ENCODE measurements around the gene DENND1B. TPM values are rescaled to one million over a fixed set of nuclear protein-coding genes. Genes with fewer than 3 reads are reported as not detected.

Gene DENND1B
- total RNA-seq = 7.1 TPM
- long read RNA-seq, partial matches to known transcripts = 2 of 7 reads
- long read RNA-seq, other reads (novel, unspliced or antisense) = 4 of 7 reads

GRCh38 chr1:197775282-197776262 is at the start of gene DENND1B:
TSS of gene DENND1B (minus strand) at chr1:197775480. CDS start at chr1:197775155, 325 bp downstream.
- peak; percentile 93 for DNase-seq (ENCODE audit: low spot score)

- DNase-seq (ENCODE audit: low spot score) = no peak
Measured at GRCh38 chr1:197814306-197814705, 39.0 kb upstream of the DENND1B start.

GRCh38 chr1:197813741-197814140 is 38.5 kb upstream of the DENND1B start:
- DNase-seq (ENCODE audit: low spot score) = no peak

- DNase-seq (ENCODE audit: low spot score) = no peak
Measured at GRCh38 chr1:197811769-197812168, 36.5 kb upstream of the DENND1B start.

GRCh38 chr1:197810812-197811211 is 35.5 kb upstream of the DENND1B start:
- no peak for DNase-seq (ENCODE audit: low spot score)

GRCh38 chr1:197808880-197809279 is 33.6 kb upstream of the DENND1B start:
- no peak for DNase-seq (ENCODE audit: low spot score)

GRCh38 chr1:197807739-197808453 is 32.6 kb upstream of the DENND1B start:
- DNase-seq (ENCODE audit: low spot score) = no peak

- no peak for DNase-seq (ENCODE audit: low spot score)
Measured at GRCh38 chr1:197807216-197807615, 31.9 kb upstream of the DENND1B start.

GRCh38 chr1:197806718-197807117 is 31.4 kb upstream of the DENND1B start:
- no peak for DNase-seq (ENCODE audit: low spot score)

- DNase-seq (ENCODE audit: low spot score) = no peak
Measured at GRCh38 chr1:197801684-197802083, 26.4 kb upstream of the DENND1B start.

- DNase-seq (ENCODE audit: low spot score) = no peak
Measured at GRCh38 chr1:197801111-197801482, 25.8 kb upstream of the DENND1B start.

GRCh38 chr1:197800379-197801110 is 25.3 kb upstream of the DENND1B start:
- DNase-seq (ENCODE audit: low spot score) = no peak

- DNase-seq (ENCODE audit: low spot score) = no peak
Measured at GRCh38 chr1:197799271-197799670, 24.0 kb upstream of the DENND1B start.

GRCh38 chr1:197798492-197798891 is 23.2 kb upstream of the DENND1B start:
- DNase-seq (ENCODE audit: low spot score) = no peak

- no peak for DNase-seq (ENCODE audit: low spot score)
Measured at GRCh38 chr1:197797010-197797409, 21.7 kb upstream of the DENND1B start.

GRCh38 chr1:197788741-197789739 is 13.8 kb upstream of the DENND1B start:
- no peak for DNase-seq (ENCODE audit: low spot score)

GRCh38 chr1:197787623-197788536 is 12.6 kb upstream of the DENND1B start:
- DNase-seq (ENCODE audit: low spot score) = no peak

GRCh38 chr1:197787056-197787455 is 11.8 kb upstream of the DENND1B start:
- DNase-seq (ENCODE audit: low spot score) = no peak

- DNase-seq (ENCODE audit: low spot score) = no peak
Measured at GRCh38 chr1:197786280-197786679, 11.0 kb upstream of the DENND1B start.

Data from mesenteric fat pad (tissue), 1 donor.